ENCODE measurements around the gene JPH4. TPM values are rescaled to one million over a fixed set of nuclear protein-coding genes. Genes with fewer than 3 reads are reported as not detected.

JPH4 gene
- polyA plus RNA-seq, 1 donor (not counting 4 experiments of a cell fraction or from before 2014, with no cell fraction given), result 0.01 TPM

DNA sequence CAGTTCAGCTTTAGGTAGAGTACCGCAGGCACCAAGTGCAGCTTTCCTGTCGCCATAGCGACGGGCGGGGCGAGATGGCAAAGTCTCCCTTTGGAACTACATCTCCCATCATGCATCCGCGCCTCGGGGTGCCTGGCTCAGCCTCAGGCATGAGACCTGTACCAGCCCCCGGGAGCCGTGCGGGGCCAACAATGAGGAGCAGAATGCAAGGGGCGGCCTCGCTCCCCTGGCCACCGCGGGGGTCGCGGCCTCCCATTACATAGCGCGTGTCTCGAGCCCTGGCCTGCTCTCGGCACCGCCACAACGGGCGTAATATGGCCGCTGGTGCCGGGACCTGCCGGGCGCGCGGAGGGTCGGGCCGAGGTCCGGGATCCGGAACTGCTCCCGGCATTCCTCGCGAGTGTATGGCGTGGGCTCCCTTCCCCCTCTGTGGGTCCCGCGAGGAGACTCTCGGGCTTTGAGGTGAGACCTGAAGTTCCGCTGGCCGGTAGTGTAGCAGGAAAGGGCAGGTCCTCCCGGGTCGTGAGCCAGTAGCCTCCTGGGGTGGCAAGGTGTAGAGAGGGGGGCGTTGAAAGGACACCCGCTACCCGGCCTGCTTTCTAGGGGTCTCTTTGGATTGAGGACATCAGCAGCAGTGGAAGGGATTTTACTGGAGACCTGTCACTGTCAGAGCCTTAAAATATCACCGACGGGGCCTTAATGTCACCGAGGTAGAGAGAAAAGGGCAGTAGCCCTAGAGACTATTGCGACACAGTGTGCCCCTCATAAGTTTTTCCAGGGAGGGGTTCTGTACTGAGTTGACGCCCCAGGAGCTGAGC, 22.5 kb downstream of the JPH4 start, which contains the start of gene THTPA:
Gene THTPA, plus strand, starts transcription at position 390 of the 818 bp plus-strand sequence. CDS start 487 bp downstream, outside the sequence.
- H3K4me1 ChIP-seq (ENCODE audit: control insufficient read depth, extremely low read depth, insufficient read depth, low read length), result peaks cover 14% of the 10 kb centered on the region
- H3K36me3 ChIP-seq (ENCODE audit: control insufficient read depth in 2 of 2, extremely low read depth in 1 of 2, insufficient read depth in 2 of 2, low read length in 2 of 2), result peaks cover 13 to 22% of the 10 kb centered on the region in 2 experiments
- dilution Hi-C loops (cut with MboI; ENCODE audit: extremely low pct_ligation_motif_present, low sequenced_read_pairs), result no loop called here
- H3K9me1 ChIP-seq (ENCODE audit: control insufficient read depth, extremely low read depth, insufficient read depth, low read length), result no peaks in the 10 kb centered on the region
- H2AFZ ChIP-seq (ENCODE audit: control insufficient read depth, low read length), result peak within 1 kb of the TSS; percentile 91
- H3K9me3 ChIP-seq (ENCODE audit: control insufficient read depth, low read depth, low read length), result no peaks in the 10 kb centered on the region
- FAIRE-seq (no peak), DNase-seq (ENCODE audit: low read depth, low spot score) (peak; percentile 28)
- peak within 1 kb of the TSS; percentile 86 for H3K9ac ChIP-seq (ENCODE audit: control insufficient read depth, extremely low read depth, insufficient read depth, low read length)
- peak within 1 kb of the TSS; percentile 79 to 89 (median 89) for H3K4me3 ChIP-seq (ENCODE audit: control insufficient read depth in 2 of 3, extremely low read depth in 1 of 3, insufficient read depth in 2 of 3, low read depth in 1 of 3, low read length in 3 of 3)
- peaks cover 10% of the 10 kb centered on the region for H3K79me2 ChIP-seq (ENCODE audit: control insufficient read depth, insufficient read depth, low read length)
- peaks cover 6% of the 10 kb centered on the region for H4K20me1 ChIP-seq (ENCODE audit: control insufficient read depth, extremely low read depth, insufficient read depth, low read length)
- H3K27me3 ChIP-seq (ENCODE audit: control insufficient read depth, extremely low read depth, insufficient read depth, low read length), result no peaks in the 10 kb centered on the region
- H3K27ac ChIP-seq (ENCODE audit: control insufficient read depth, insufficient read depth, low read length), result peak within 1 kb of the TSS; percentile 69
- TF ChIP-seq EZH2 (IDR thresholded peaks at IDR 0.05; ENCODE audit: low read length), result no peak
- TF ChIP-seq, protein P1, sequence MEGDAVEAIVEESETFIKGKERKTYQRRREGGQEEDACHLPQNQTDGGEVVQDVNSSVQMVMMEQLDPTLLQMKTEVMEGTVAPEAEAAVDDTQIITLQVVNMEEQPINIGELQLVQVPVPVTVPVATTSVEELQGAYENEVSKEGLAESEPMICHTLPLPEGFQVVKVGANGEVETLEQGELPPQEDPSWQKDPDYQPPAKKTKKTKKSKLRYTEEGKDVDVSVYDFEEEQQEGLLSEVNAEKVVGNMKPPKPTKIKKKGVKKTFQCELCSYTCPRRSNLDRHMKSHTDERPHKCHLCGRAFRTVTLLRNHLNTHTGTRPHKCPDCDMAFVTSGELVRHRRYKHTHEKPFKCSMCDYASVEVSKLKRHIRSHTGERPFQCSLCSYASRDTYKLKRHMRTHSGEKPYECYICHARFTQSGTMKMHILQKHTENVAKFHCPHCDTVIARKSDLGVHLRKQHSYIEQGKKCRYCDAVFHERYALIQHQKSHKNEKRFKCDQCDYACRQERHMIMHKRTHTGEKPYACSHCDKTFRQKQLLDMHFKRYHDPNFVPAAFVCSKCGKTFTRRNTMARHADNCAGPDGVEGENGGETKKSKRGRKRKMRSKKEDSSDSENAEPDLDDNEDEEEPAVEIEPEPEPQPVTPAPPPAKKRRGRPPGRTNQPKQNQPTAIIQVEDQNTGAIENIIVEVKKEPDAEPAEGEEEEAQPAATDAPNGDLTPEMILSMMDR (optimal IDR thresholded peaks at IDR 0.05 in 1 of 3, IDR thresholded peaks at IDR 0.05 in 1 of 3, conservative IDR thresholded peaks at IDR 0.05 in 1 of 3; ENCODE audit: extremely low read depth in 1 of 3, insufficient read depth in 2 of 3, low read length in 3 of 3), result no peak
- H3K4me2 ChIP-seq (ENCODE audit: control insufficient read depth, extremely low read depth, insufficient read depth, low read depth, low read length), result peak within 1 kb of the TSS; percentile 97

DNA sequence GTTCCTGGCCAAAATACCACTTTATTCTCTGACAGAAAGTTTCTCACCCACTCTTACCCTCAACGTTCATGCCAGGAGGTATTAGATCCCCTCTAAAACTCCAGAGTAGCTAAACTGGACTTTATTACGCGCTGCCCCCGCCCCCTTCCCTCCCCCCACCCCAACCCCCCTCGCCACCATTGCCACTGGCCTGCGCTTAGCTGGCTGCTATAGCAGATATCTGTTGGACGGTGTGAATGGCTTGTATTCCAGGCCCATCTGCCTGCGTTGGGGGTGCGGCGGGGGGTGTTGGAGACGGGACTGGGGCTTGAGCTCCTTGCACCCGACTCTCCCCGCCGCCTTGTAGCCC, 23.1 kb downstream of the JPH4 start:
- no peak for FAIRE-seq
- peak overlapping the region; percentile 97 for H3K4me2 ChIP-seq (ENCODE audit: control insufficient read depth, extremely low read depth, insufficient read depth, low read depth, low read length)
- peaks cover 10% of the 10 kb centered on the region for H3K79me2 ChIP-seq (ENCODE audit: control insufficient read depth, insufficient read depth, low read length)
- no peaks in the 10 kb centered on the region for H3K9me3 ChIP-seq (ENCODE audit: control insufficient read depth, low read depth, low read length)
- peak overlapping the region; percentile 86 for H3K9ac ChIP-seq (ENCODE audit: control insufficient read depth, extremely low read depth, insufficient read depth, low read length)
- H3K9me1 ChIP-seq (ENCODE audit: control insufficient read depth, extremely low read depth, insufficient read depth, low read length), result no peaks in the 10 kb centered on the region
- dilution Hi-C loops (cut with MboI; ENCODE audit: extremely low pct_ligation_motif_present, low sequenced_read_pairs), result no loop called here
- peaks cover 6% of the 10 kb centered on the region for H4K20me1 ChIP-seq (ENCODE audit: control insufficient read depth, extremely low read depth, insufficient read depth, low read length)
- peaks cover 14% of the 10 kb centered on the region for H3K4me1 ChIP-seq (ENCODE audit: control insufficient read depth, extremely low read depth, insufficient read depth, low read length)
- peak overlapping the region; percentile 69 for H3K27ac ChIP-seq (ENCODE audit: control insufficient read depth, insufficient read depth, low read length)
- peak overlapping the region; percentile 79 to 89 (median 89) for H3K4me3 ChIP-seq (ENCODE audit: control insufficient read depth in 2 of 3, extremely low read depth in 1 of 3, insufficient read depth in 2 of 3, low read depth in 1 of 3, low read length in 3 of 3)
- peaks cover 13 to 18% of the 10 kb centered on the region in 2 experiments for H3K36me3 ChIP-seq (ENCODE audit: control insufficient read depth in 2 of 2, extremely low read depth in 1 of 2, insufficient read depth in 2 of 2, low read length in 2 of 2)
- peaks cover 4% of the 10 kb centered on the region for H3K27me3 ChIP-seq (ENCODE audit: control insufficient read depth, extremely low read depth, insufficient read depth, low read length)
- DNase-seq (ENCODE audit: low read depth, low spot score), result no peak
- no peak for TF ChIP-seq EZH2 (IDR thresholded peaks at IDR 0.05; ENCODE audit: low read length)
- TF ChIP-seq, protein P1 (optimal IDR thresholded peaks at IDR 0.05 in 1 of 3, IDR thresholded peaks at IDR 0.05 in 1 of 3, conservative IDR thresholded peaks at IDR 0.05 in 1 of 3; ENCODE audit: extremely low read depth in 1 of 3, insufficient read depth in 2 of 3, low read length in 3 of 3), result no peak
- peak overlapping the region; percentile 91 for H2AFZ ChIP-seq (ENCODE audit: control insufficient read depth, low read length)

Measured in keratinocyte (primary cell).